Spleen (tissue), 7 donors: Measurements from ENCODE around the gene FHAD1.

Experiments used
- CTCF ChIP-seq, 11 experiments: fragments of 200-600 bp in 7 of 11; fragments of 450-650 bp in 4 of 11; sonication (generic) in 4 of 11; IDR thresholded peaks in 8 of 11; conservative IDR thresholded peaks in 3 of 11; 1 replicate in 7 of 11; 2 replicates in 4 of 11; pipeline versions ENCODE4 v1.4.0 to v1.8.0; 2016 to 2021; ENCODE audit warnings: antibody characterized with exemption in 11 of 11, inconsistent platforms in 4 of 11, mild to moderate bottlenecking in 1 of 11
- POLR2A ChIP-seq, 3 donors: fragments of 450-650 bp; IDR thresholded peaks; one replicate each; pipeline ENCODE4 v1.5.1; 2017; ENCODE audit warnings: antibody characterized with exemption in 3 of 3, mild to moderate bottlenecking in 1 of 3
- POLR2AphosphoS5 ChIP-seq, 3 donors: sonication (generic); formaldehyde crosslinking; IDR thresholded peaks; one replicate each; pipeline ENCODE4 v1.5.1; 2017; ENCODE audit warnings: antibody characterized with exemption in 3 of 3
- donor health status: DM: no; HTN: no; CAD: no; lungs with moderate emphysema.
- donor health status: DM: no; HTN: no; CAD: no.
- donor health status: DM: no; HTN: no; CAD: no.

- TF ChIP-seq CTCF (IDR thresholded peaks at IDR 0.05 in 8 of 11, conservative IDR thresholded peaks at IDR 0.05 in 3 of 11) = no peak
- TF ChIP-seq POLR2A (IDR thresholded peaks at IDR 0.05) = no peak
- TF ChIP-seq POLR2AphosphoS5 (IDR thresholded peaks at IDR 0.05) = no peak
These were observed 32.7 kb downstream of the FHAD1 start for GRCh38 chr1:15279576-15280230.
